OCI-LY1 (cell line): ENCODE results near the gene SLC35F6.

Experiments used
- H2AFZ ChIP-seq: fragments of 200-600 bp; sonication (generic), shearing (Covaris generic); 2 replicates; pipeline ENCODE4 v1.6.0; 2014; ENCODE audit warnings: antibody characterized with exemption, mild to moderate bottlenecking, low read length
- H3F3A ChIP-seq: fragments of 200-600 bp; sonication (generic), shearing (Covaris generic); 2 replicates; pipeline ENCODE4 v1.6.0; 2014; ENCODE audit warnings: mild to moderate bottlenecking, antibody characterized with exemption, low read length, moderate library complexity; ENCODE audit not compliant: insufficient read depth
- H3K27ac ChIP-seq: fragments of 200-600 bp; sonication (generic); 2 replicates; pipeline ENCODE4 v1.5.1; 2014; ENCODE audit warnings: low read length, mixed run types, mild to moderate bottlenecking, low read depth; ENCODE audit not compliant: poor library complexity, severe bottlenecking
- H3K27me3 ChIP-seq: fragments of 200-600 bp; sonication (generic); 2 replicates; pipeline ENCODE4 v1.6.0; 2014; ENCODE audit warnings: antibody characterized with exemption, mild to moderate bottlenecking, low read length, moderate library complexity; ENCODE audit not compliant: insufficient read depth
- H3K36me3 ChIP-seq: fragments of 200-600 bp; sonication (generic); 2 replicates; pipeline ENCODE4 v1.6.1; 2014; ENCODE audit warnings: mild to moderate bottlenecking, antibody characterized with exemption, low read length, moderate library complexity, mixed read lengths; ENCODE audit not compliant: insufficient read depth
- H3K4me1 ChIP-seq: fragments of 200-600 bp; sonication (generic); 2 replicates; pipeline ENCODE4 v1.5.1; 2014; ENCODE audit warnings: mild to moderate bottlenecking, low read length, moderate library complexity; ENCODE audit not compliant: insufficient read depth, severe bottlenecking
- H3K4me2 ChIP-seq: fragments of 200-600 bp; sonication (generic), shearing (Covaris generic); 2 replicates; pipeline ENCODE4 v1.6.1; 2014; ENCODE audit warnings: low read length
- H3K4me3 ChIP-seq: fragments of 200-600 bp; sonication (generic); 2 replicates; pipeline ENCODE4 v1.5.1; 2014; ENCODE audit warnings: low read length, low read depth, mild to moderate bottlenecking, mixed read lengths; ENCODE audit not compliant: poor library complexity, severe bottlenecking
- H3K79me2 ChIP-seq: fragments of 200-600 bp; shearing (Covaris generic); 2 replicates; pipeline ENCODE4 v1.6.1; 2016; ENCODE audit warnings: mixed run types, low read length, mixed read lengths; ENCODE audit not compliant: insufficient read depth
- H3K9ac ChIP-seq: fragments of 200-600 bp; sonication (generic), shearing (Covaris generic); 2 replicates; pipeline ENCODE4 v1.6.1; 2014; ENCODE audit warnings: mild to moderate bottlenecking, low read length, mixed read lengths
- H3K9me2 ChIP-seq: fragments of 200-600 bp; sonication (generic), shearing (Covaris generic); 2 replicates; pipeline ENCODE4 v1.6.1; 2014; ENCODE audit warnings: low read depth, mild to moderate bottlenecking, low read length, mixed read lengths
- H3K9me3 ChIP-seq: fragments of 200-600 bp; shearing (Covaris generic); 2 replicates; pipeline ENCODE4 v1.6.1; 2014; ENCODE audit warnings: low read length, mixed read lengths
- H4K20me1 ChIP-seq: fragments of 200-600 bp; sonication (generic), shearing (Covaris generic); 2 replicates; pipeline ENCODE4 v1.6.0; 2016; ENCODE audit warnings: mild to moderate bottlenecking, low read length; ENCODE audit not compliant: insufficient read depth
- CTCF ChIP-seq: fragments of 200-600 bp; sonication (generic), shearing (Covaris generic); IDR thresholded peaks from 2 replicates; pipeline ENCODE4 v1.5.1; 2017; ENCODE audit warnings: mild to moderate bottlenecking, antibody characterized with exemption, low read length, moderate library complexity, mixed read lengths
- EZH2 ChIP-seq: fragments of 200-600 bp; sonication (generic), shearing (Covaris generic); IDR thresholded peaks from 2 replicates; pipeline ENCODE4 v1.8.0; 2017; ENCODE audit warnings: borderline replicate concordance, mixed run types, mild to moderate bottlenecking, antibody characterized with exemption, low read length, moderate library complexity, mixed read lengths

Gene SLC35F6

DNA sequence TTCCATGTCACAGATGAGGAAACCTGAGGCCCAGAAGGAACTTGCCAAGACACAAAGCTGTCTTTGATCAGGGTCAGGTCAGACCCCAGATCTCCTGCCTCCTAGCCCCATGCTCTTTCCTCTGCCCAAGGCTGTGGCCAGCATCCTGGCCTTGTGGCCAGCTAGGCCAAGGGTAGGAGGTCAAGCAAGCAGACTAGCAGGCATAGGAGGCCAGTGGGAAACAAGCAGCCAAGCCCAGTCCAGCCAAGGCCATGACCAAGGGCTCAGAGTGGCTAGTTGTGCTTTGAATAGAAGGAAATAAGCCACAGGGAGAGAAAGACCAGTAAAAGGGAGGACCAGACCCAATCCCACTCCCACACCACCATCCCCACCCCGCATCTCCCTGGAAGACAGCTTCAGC, 41.2 kb upstream of the SLC35F6 start:
- no peaks in the 10 kb centered on the region for H3K4me1 ChIP-seq
- TF ChIP-seq EZH2 = no peak
- TF ChIP-seq CTCF = no peak

DNA sequence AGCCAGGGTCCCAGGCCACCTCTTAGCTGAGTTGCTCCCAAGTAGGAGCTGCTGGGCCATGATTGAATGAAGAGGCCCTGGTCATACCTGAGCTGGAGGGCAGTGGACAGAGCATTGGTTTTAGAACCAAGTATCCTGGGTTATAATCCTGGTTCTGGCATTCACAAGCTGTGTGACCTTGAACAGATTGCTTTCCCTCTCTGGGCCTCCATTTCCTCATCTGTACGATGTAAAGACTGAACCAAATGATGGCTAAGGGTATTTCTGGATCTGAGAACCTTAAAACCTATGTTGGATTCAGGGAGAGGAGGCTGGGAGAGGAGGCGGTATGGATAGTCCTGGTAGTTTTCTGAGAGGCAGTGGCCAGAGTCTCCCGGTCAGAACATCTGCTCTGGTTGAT, 40.6 kb upstream of the SLC35F6 start:
- Histone ChIP-seq H3K4me1 (no peaks in the 10 kb centered on the region), H3K27me3 (no peaks in the 10 kb centered on the region), H4K20me1 (no peaks in the 10 kb centered on the region), H3K9me3 (no peaks in the 10 kb centered on the region), H3F3A (no peaks in the 10 kb centered on the region), H3K27ac (no peak overlapping the region), H3K9me2 (no peaks in the 10 kb centered on the region), H2AFZ (no peak overlapping the region), H3K4me3 (no peak overlapping the region), H3K36me3 (no peaks in the 10 kb centered on the region), H3K9ac (no peak overlapping the region), H3K79me2 (no peaks in the 10 kb centered on the region), H3K4me2 (no peak overlapping the region)
- no peak for TF ChIP-seq EZH2
- TF ChIP-seq CTCF = no peak

More for the DNA sequence above, 41.2 kb upstream of the SLC35F6 start:
- Histone ChIP-seq H2AFZ (no peak overlapping the region), H3K9me2 (no peaks in the 10 kb centered on the region), H3F3A (no peaks in the 10 kb centered on the region), H4K20me1 (no peaks in the 10 kb centered on the region), H3K4me2 (no peak overlapping the region), H3K9ac (no peak overlapping the region), H3K27me3 (no peaks in the 10 kb centered on the region), H3K79me2 (no peaks in the 10 kb centered on the region), H3K4me3 (no peak overlapping the region), H3K27ac (no peak overlapping the region), H3K36me3 (no peaks in the 10 kb centered on the region), H3K9me3 (no peaks in the 10 kb centered on the region)

- no peak for TF ChIP-seq CTCF
- TF ChIP-seq EZH2 = no peak
- no peaks in the 10 kb centered on the region for H3K36me3 ChIP-seq
- no peaks in the 10 kb centered on the region for H3K9me2 ChIP-seq
- no peak overlapping the region for H3K4me2 ChIP-seq
- no peaks in the 10 kb centered on the region for H3F3A ChIP-seq
- H3K9me3 ChIP-seq = no peaks in the 10 kb centered on the region
- H3K27ac ChIP-seq = no peak overlapping the region
- H3K4me3 ChIP-seq = no peak overlapping the region
- no peaks in the 10 kb centered on the region for H3K27me3 ChIP-seq
- H3K9ac ChIP-seq = no peak overlapping the region
- no peaks in the 10 kb centered on the region for H3K79me2 ChIP-seq
- H3K4me1 ChIP-seq = no peaks in the 10 kb centered on the region
- no peaks in the 10 kb centered on the region for H4K20me1 ChIP-seq
- H2AFZ ChIP-seq = no peak overlapping the region
Measured at GRCh38 chr2:26723991-26724750, 39.9 kb upstream of the SLC35F6 start.
